ENCODE measurements around the gene FCRL2. TPM values are rescaled to one million over a fixed set of nuclear protein-coding genes. Genes with fewer than 3 reads are reported as not detected.
"Not testable (repeated sequence)": the region's sequence is repeated elsewhere in the genome, so short reads cannot be mapped to it uniquely, and the experiment has no call there.

Gene FCRL2
- total and polyA plus RNA-seq, 4 donors: 0.15 to 0.29 TPM; not detected in 2

DNA sequence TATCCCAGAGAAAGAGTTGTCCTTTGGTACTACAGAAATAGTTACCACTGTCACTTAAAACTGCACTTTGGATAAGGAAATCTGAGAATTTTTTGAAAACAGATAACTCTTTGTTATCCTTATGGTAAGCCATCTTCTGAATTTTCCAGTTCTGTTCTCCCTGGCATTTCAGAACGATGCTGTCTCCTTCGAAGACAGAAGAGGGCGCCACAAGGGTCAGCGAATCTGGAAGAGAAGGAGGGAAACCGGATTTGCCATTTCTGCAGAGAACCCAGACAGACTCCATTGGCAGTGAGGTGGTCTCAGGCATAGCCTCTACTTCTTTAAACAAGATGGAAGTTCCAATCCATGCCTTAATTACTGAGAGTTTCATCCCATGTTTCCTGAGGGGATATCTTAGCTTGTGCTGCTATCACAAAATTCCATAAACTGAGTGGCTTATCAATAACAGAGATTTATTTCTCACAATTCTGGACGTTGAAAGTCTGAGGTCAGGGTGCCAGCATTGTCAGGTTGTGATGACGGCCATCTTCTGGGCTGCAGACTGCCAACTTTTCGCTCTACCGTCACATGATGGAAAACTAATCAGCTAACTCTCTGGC lies 6.4 kb downstream of the FCRL2 start:
- Histone ChIP-seq H3K4me1 (ENCODE audit: control insufficient read depth in 1 of 2, insufficient read depth in 2 of 2, low read length in 2 of 2) (no peaks in the 10 kb centered on the region), H3K27ac (ENCODE audit: low read depth in 1 of 2, low read length in 2 of 2) (no peak overlapping the region), H3K36me3 (ENCODE audit: control insufficient read depth in 1 of 2, insufficient read depth in 2 of 2, low read length in 1 of 2) (no peaks in the 10 kb centered on the region), H3K4me3 (ENCODE audit: low read length in 2 of 2) (no peak overlapping the region), H3K27me3 (ENCODE audit: control insufficient read depth in 1 of 2, insufficient read depth in 2 of 2, low read length in 1 of 2) (no peaks in the 10 kb centered on the region), H3K9me3 (ENCODE audit: control insufficient read depth, low read length) (no peaks in the 10 kb centered on the region)
- intact Hi-C loops (cut with DNase I): no loop called here
- WGBS, 2 donors: 42 to 45% methylated on average over 9 of the region's 9 CpGs
- ATAC-seq (ENCODE audit: low FRiP score): no peak
- no peak for DNase-seq

DNA sequence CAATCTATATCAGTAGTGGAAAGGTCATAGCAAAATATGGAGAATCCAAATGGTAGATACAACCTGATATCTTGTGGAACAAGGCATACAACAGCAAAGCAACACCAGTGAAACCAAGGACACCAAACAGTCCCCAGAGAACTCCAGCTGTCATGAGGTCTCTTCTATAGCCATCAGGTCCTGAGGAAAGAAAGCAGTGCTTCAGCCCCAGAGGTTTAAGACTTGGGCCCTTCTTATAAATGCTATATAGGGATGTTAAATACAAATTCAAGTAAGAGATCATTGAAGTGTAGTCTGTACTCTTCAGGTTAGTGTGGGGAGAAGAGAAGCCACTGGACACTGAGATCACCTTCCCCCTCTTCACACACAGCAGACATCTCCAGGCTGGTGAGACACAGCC lies 10.1 kb downstream of the FCRL2 start:
- H3K27me3 ChIP-seq (ENCODE audit: control insufficient read depth in 1 of 2, insufficient read depth in 2 of 2, low read length in 1 of 2): no peaks in the 10 kb centered on the region
- DNase-seq: no peak
- no peaks in the 10 kb centered on the region for H3K9me3 ChIP-seq (ENCODE audit: control insufficient read depth, low read length)
- no peak overlapping the region for H3K4me3 ChIP-seq (ENCODE audit: low read length in 2 of 2)
- ATAC-seq (ENCODE audit: low FRiP score): no peak
- intact Hi-C loops (cut with DNase I): no loop called here
- no peaks in the 10 kb centered on the region for H3K36me3 ChIP-seq (ENCODE audit: control insufficient read depth in 1 of 2, insufficient read depth in 2 of 2, low read length in 1 of 2)
- no peak overlapping the region for H3K27ac ChIP-seq (ENCODE audit: low read depth in 1 of 2, low read length in 2 of 2)
- no peaks in the 10 kb centered on the region for H3K4me1 ChIP-seq (ENCODE audit: control insufficient read depth in 1 of 2, insufficient read depth in 2 of 2, low read length in 2 of 2)

DNA sequence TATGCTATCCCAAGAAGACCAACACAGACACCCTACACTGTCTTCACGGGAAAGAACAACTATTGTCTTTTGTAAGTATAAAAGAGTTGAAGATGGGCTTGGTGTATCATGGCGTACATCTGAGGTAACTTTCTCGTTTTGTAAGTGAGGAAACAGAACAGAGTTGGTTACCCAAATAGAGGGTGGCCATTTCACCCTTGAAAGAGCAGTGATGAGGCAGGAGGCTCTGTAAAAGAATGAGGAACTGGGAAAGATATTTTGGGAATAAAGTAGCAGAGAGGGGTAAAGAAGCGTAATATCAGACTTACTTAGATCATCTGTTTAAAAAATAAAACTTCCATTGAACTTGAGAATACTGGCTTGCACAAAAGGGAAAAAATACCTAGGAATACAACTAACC lies 18.9 kb downstream of the FCRL2 start:
- WGBS, 2 donors: 86 to 90% methylated on average over 4 of the region's 4 CpGs
- Histone ChIP-seq H3K27me3 (ENCODE audit: control insufficient read depth in 1 of 2, insufficient read depth in 2 of 2, low read length in 1 of 2) (no peaks in the 10 kb centered on the region), H3K4me1 (ENCODE audit: control insufficient read depth in 1 of 2, insufficient read depth in 2 of 2, low read length in 2 of 2) (no peaks in the 10 kb centered on the region), H3K4me3 (ENCODE audit: low read length in 2 of 2) (no peak overlapping the region), H3K9me3 (ENCODE audit: control insufficient read depth, low read length) (peaks cover 1% of the 10 kb centered on the region), H3K27ac (ENCODE audit: low read depth in 1 of 2, low read length in 2 of 2) (no peak overlapping the region), H3K36me3 (ENCODE audit: control insufficient read depth in 1 of 2, insufficient read depth in 2 of 2, low read length in 1 of 2) (no peaks in the 10 kb centered on the region)
- DNase-seq (no peak), ATAC-seq (ENCODE audit: low FRiP score) (no peak)
- intact Hi-C loops (cut with DNase I): no loop called here

DNA sequence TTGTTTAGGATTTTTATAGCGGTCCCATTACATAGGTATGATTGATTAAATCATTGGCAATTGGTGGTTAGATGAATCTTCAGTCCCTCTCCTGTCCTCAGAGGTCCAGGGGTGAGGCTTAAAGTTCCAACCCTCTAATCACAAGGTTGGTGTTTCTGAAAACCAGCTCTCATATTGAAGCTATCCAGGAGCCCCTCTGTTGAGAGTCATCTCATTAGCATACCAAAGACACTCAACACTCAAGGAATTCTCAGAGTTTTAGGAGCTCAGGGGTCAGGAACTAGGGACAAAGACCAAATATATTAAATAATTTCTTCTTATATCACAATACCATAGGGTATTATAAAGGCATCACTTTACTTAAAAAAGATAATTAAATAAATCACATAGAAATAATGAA lies 23.3 kb downstream of the FCRL2 start:
- Histone ChIP-seq H3K4me1 (ENCODE audit: control insufficient read depth in 1 of 2, insufficient read depth in 2 of 2, low read length in 2 of 2) (no peaks in the 10 kb centered on the region), H3K9me3 (ENCODE audit: control insufficient read depth, low read length) (no peaks in the 10 kb centered on the region), H3K27ac (ENCODE audit: low read depth in 1 of 2, low read length in 2 of 2) (no peak overlapping the region), H3K27me3 (ENCODE audit: control insufficient read depth in 1 of 2, insufficient read depth in 2 of 2, low read length in 1 of 2) (no peaks in the 10 kb centered on the region), H3K36me3 (ENCODE audit: control insufficient read depth in 1 of 2, insufficient read depth in 2 of 2, low read length in 1 of 2) (no peaks in the 10 kb centered on the region), H3K4me3 (ENCODE audit: low read length in 2 of 2) (no peak overlapping the region)
- intact Hi-C loops (cut with DNase I): no loop called here
- DNase-seq (no peak), ATAC-seq (ENCODE audit: low FRiP score) (no peak)
- WGBS, 2 donors: 57 to 63% methylated on average over 1 of the region's 1 CpG

DNA sequence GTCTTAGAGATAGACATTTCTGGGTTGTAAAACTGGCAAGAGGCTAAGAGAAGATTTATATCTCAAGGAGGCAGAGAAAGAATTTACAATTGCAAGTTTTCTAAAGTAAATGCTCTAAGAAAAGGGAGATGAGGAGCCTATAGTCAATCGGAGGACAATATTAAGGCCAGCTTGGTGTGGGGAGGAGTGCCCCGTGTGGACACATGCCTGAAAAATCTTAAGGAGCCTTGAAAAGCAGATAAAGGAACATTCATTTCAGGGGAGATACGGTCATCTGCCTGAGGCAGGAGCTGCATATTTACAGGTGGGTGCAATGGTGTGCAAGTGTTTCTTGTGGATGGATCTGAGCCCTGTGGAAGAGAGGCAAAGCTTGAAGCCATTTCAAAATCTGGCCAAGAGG lies 25.6 kb downstream of the FCRL2 start:
- Histone ChIP-seq H3K36me3 (ENCODE audit: control insufficient read depth in 1 of 2, insufficient read depth in 2 of 2, low read length in 1 of 2) (no peaks in the 10 kb centered on the region), H3K27me3 (ENCODE audit: control insufficient read depth in 1 of 2, insufficient read depth in 2 of 2, low read length in 1 of 2) (no peaks in the 10 kb centered on the region), H3K4me1 (ENCODE audit: control insufficient read depth in 1 of 2, insufficient read depth in 2 of 2, low read length in 2 of 2) (no peaks in the 10 kb centered on the region), H3K9me3 (ENCODE audit: control insufficient read depth, low read length) (no peaks in the 10 kb centered on the region), H3K27ac (ENCODE audit: low read depth in 1 of 2, low read length in 2 of 2) (no peak overlapping the region), H3K4me3 (ENCODE audit: low read length in 2 of 2) (no peak overlapping the region)
- ATAC-seq (ENCODE audit: low FRiP score): no peak
- DNase-seq: no peak
- 51 to 60% methylated on average over 3 of the region's 3 CpGs for WGBS, 2 donors
- intact Hi-C loops (cut with DNase I): no loop called here

GRCh38 chr1:157748262-157748817 lies 28.6 kb downstream of the FCRL2 start:
- Histone ChIP-seq H3K4me1 (ENCODE audit: control insufficient read depth in 1 of 2, insufficient read depth in 2 of 2, low read length in 2 of 2) (no peaks in the 10 kb centered on the region), H3K4me3 (ENCODE audit: low read length in 2 of 2) (no peak overlapping the region), H3K27me3 (ENCODE audit: control insufficient read depth in 1 of 2, insufficient read depth in 2 of 2, low read length in 1 of 2) (no peaks in the 10 kb centered on the region), H3K27ac (ENCODE audit: low read depth in 1 of 2, low read length in 2 of 2) (no peak overlapping the region), H3K9me3 (ENCODE audit: control insufficient read depth, low read length) (no peaks in the 10 kb centered on the region), H3K36me3 (ENCODE audit: control insufficient read depth in 1 of 2, insufficient read depth in 2 of 2, low read length in 1 of 2) (no peaks in the 10 kb centered on the region)
- no peak for DNase-seq
- intact Hi-C loops (cut with DNase I): no loop called here
- WGBS, 2 donors: 86 to 94% methylated on average over 3 of the region's 3 CpGs
- no peak for ATAC-seq (ENCODE audit: low FRiP score)

DNA sequence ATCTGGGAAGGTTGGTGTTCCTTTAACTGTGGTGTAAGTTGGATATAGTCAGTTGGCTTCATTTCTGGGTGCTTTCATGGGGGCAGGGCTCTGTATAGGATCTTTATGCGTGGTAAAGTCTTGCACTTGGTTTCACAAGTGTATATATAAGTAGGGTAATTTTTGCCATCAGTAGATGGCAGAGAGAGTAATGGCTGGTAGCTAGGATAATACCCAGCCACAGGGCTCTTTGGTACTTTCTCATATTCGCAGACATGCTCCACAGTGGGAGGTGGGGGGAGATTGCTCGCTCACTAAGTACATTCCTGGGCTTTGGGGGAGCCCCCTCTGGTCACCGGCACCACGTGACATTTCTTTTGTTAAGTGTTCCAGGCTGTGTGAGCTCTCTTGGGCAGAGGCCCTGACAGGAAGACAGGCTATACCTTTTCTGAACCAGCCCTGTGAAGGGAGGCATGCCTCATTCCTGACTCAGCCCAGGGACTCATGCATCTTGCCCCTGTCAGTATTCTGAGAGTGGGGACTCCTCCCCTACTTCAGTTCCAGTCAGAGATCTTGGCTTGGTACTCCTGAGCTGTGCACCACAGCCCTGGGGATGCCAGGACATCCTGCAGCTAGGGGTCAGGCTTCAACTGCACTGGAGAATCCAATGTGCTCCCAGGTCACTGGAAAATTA lies 37.6 kb downstream of the FCRL2 start:
- no peak for ATAC-seq (ENCODE audit: low FRiP score)
- H3K4me1 ChIP-seq (ENCODE audit: control insufficient read depth in 1 of 2, insufficient read depth in 2 of 2, low read length in 2 of 2): no peaks in the 10 kb centered on the region
- no peak overlapping the region for H3K27ac ChIP-seq (ENCODE audit: low read depth in 1 of 2, low read length in 2 of 2)
- WGBS, 2 donors: 45 to 52% methylated on average over 5 of the region's 5 CpGs
- no peak overlapping the region for H3K4me3 ChIP-seq (ENCODE audit: low read length in 2 of 2)
- peaks cover 0 to 1% of the 10 kb centered on the region in 2 donors for H3K27me3 ChIP-seq (ENCODE audit: control insufficient read depth in 1 of 2, insufficient read depth in 2 of 2, low read length in 1 of 2)
- intact Hi-C loops (cut with DNase I): no loop called here
- no peaks in the 10 kb centered on the region for H3K36me3 ChIP-seq (ENCODE audit: control insufficient read depth in 1 of 2, insufficient read depth in 2 of 2, low read length in 1 of 2)
- H3K9me3 ChIP-seq (ENCODE audit: control insufficient read depth, low read length): no peaks in the 10 kb centered on the region
- DNase-seq: no peak

GRCh38 chr1:157735991-157736390 lies 40.9 kb downstream of the FCRL2 start:
- H3K27me3 ChIP-seq (ENCODE audit: control insufficient read depth in 1 of 2, insufficient read depth in 2 of 2, low read length in 1 of 2); H3K27ac ChIP-seq (ENCODE audit: low read depth in 1 of 2, low read length in 2 of 2); H3K4me1 ChIP-seq (ENCODE audit: control insufficient read depth in 1 of 2, insufficient read depth in 2 of 2, low read length in 2 of 2); DNase-seq; H3K36me3 ChIP-seq (ENCODE audit: control insufficient read depth in 1 of 2, insufficient read depth in 2 of 2, low read length in 1 of 2); intact Hi-C loops (cut with DNase I); ATAC-seq (ENCODE audit: low FRiP score); H3K9me3 ChIP-seq (ENCODE audit: control insufficient read depth, low read length); H3K4me3 ChIP-seq (ENCODE audit: low read length in 2 of 2): not testable (repeated sequence)
- WGBS, 2 donors: 63 to 71% methylated on average over 5 of the region's 5 CpGs

GRCh38 chr1:157734321-157734720 lies 42.6 kb downstream of the FCRL2 start:
- intact Hi-C loops (cut with DNase I): no loop called here
- 81 to 86% methylated on average over 1 of the region's 1 CpG for WGBS, 2 donors
- H3K4me1 ChIP-seq (ENCODE audit: control insufficient read depth in 1 of 2, insufficient read depth in 2 of 2, low read length in 2 of 2): no peaks in the 10 kb centered on the region
- H3K27me3 ChIP-seq (ENCODE audit: control insufficient read depth in 1 of 2, insufficient read depth in 2 of 2, low read length in 1 of 2): no peaks in the 10 kb centered on the region
- H3K4me3 ChIP-seq (ENCODE audit: low read length in 2 of 2): no peak overlapping the region
- DNase-seq (no peak), ATAC-seq (ENCODE audit: low FRiP score) (no peak)
- H3K9me3 ChIP-seq (ENCODE audit: control insufficient read depth, low read length): no peaks in the 10 kb centered on the region
- no peak overlapping the region for H3K27ac ChIP-seq (ENCODE audit: low read depth in 1 of 2, low read length in 2 of 2)
- H3K36me3 ChIP-seq (ENCODE audit: control insufficient read depth in 1 of 2, insufficient read depth in 2 of 2, low read length in 1 of 2): no peaks in the 10 kb centered on the region

Data from aorta (tissue), 5 donors.